Sigmoid colon (tissue), 4 donors: ENCODE measurements around the gene SPOCK2.

ENCODE experiments used
- CTCF ChIP-seq, 4 experiments: fragments of 450-650 bp in 3 of 4; fragments of 200-600 bp in 1 of 4; IDR thresholded peaks; one replicate each; pipeline ENCODE4 v1.5.1; 2016 to 2019; ENCODE audit warnings: antibody characterized with exemption in 4 of 4, mild to moderate bottlenecking in 3 of 4, moderate library complexity in 2 of 4
- EP300 ChIP-seq, 4 donors: sonication (generic); formaldehyde crosslinking; IDR thresholded peaks; one replicate each; pipeline ENCODE4 v1.6.1; 2017; ENCODE audit warnings: antibody characterized with exemption in 4 of 4
- POLR2A ChIP-seq, 2 donors: fragments of 450-650 bp; IDR thresholded peaks; one replicate each; pipeline ENCODE4 v1.6.1; 2016; ENCODE audit warnings: antibody characterized with exemption in 2 of 2, mild to moderate bottlenecking in 2 of 2, moderate library complexity in 2 of 2
- POLR2AphosphoS5 ChIP-seq, 4 donors: sonication (generic); formaldehyde crosslinking; IDR thresholded peaks; one replicate each; pipeline ENCODE4 v1.6.1; 2017; ENCODE audit warnings: antibody characterized with exemption in 4 of 4

GRCh38 chr10:72037811-72038210 is 50.5 kb downstream of the SPOCK2 start:
- TF ChIP-seq CTCF (IDR thresholded peaks at IDR 0.05) (no peak), POLR2AphosphoS5 (IDR thresholded peaks at IDR 0.05) (no peak), POLR2A (IDR thresholded peaks at IDR 0.05) (no peak), EP300 (IDR thresholded peaks at IDR 0.05) (no peak)
